Measurements from ENCODE around the gene MTPN. TPM values are rescaled to one million over a fixed set of nuclear protein-coding genes. Genes with fewer than 3 reads are reported as not detected.
A peak's percentile ranks its signal among the peaks of the same experiment; 100 is the strongest.

Gene MTPN
- total RNA-seq, 6 experiments from 2014 or later, result 242 to 306 (median 273) TPM

- Mint-ChIP-seq H3K27me3 (ENCODE audit: insufficient read depth) (no peaks in the 10 kb centered on the region), H3K27ac (peak overlapping the region; percentile 9; the same call in 1 of the 2 replicates), H3K9me3 (no peaks in the 10 kb centered on the region), H3K4me3 (no peak overlapping the region), H3K36me3 (ENCODE audit: low read depth) (peaks cover 5% of the 10 kb centered on the region; the same call in 1 of the 2 replicates), H3K4me1 (ENCODE audit: low read depth) (peaks cover 55% of the 10 kb centered on the region)
- TF ChIP-seq CTCF (IDR thresholded peaks at IDR 0.05), result no peak
- DNase-seq, result no peak
Observed at GRCh38 chr7:135933509-135934188, 43.5 kb downstream of the MTPN start.

- Mint-ChIP-seq H3K4me3 (no peak overlapping the region), H3K4me1 (ENCODE audit: low read depth) (peaks cover 41% of the 10 kb centered on the region), H3K27ac (peak overlapping the region; percentile 68; the same call in 1 of the 2 replicates), H3K27me3 (ENCODE audit: insufficient read depth) (no peaks in the 10 kb centered on the region), H3K9me3 (no peaks in the 10 kb centered on the region), H3K36me3 (ENCODE audit: low read depth) (peaks cover 5% of the 10 kb centered on the region; the same call in 1 of the 2 replicates)
- TF ChIP-seq CTCF (IDR thresholded peaks at IDR 0.05), result no peak
- DNase-seq, result no peak
Observed at GRCh38 chr7:135932131-135932530, 45.0 kb downstream of the MTPN start.

GRCh38 chr7:135930565-135931461 is 46.3 kb downstream of the MTPN start:
- no peak for TF ChIP-seq CTCF (IDR thresholded peaks at IDR 0.05)
- peak; percentile 42 for DNase-seq
- Mint-ChIP-seq H3K4me3 (no peak overlapping the region), H3K27ac (peak overlapping the region; percentile 79), H3K36me3 (ENCODE audit: low read depth) (peaks cover 10% of the 10 kb centered on the region), H3K4me1 (ENCODE audit: low read depth) (peaks cover 45% of the 10 kb centered on the region), H3K9me3 (no peaks in the 10 kb centered on the region), H3K27me3 (ENCODE audit: insufficient read depth) (peaks cover 1% of the 10 kb centered on the region; the same call in 1 of the 2 replicates)

GRCh38 chr7:135929722-135930141 is 47.4 kb downstream of the MTPN start:
- TF ChIP-seq CTCF (IDR thresholded peaks at IDR 0.05), result no peak
- Mint-ChIP-seq H3K27me3 (ENCODE audit: insufficient read depth) (peaks cover 2% of the 10 kb centered on the region; the same call in 1 of the 2 replicates), H3K27ac (peak overlapping the region; percentile 59), H3K36me3 (ENCODE audit: low read depth) (peaks cover 12% of the 10 kb centered on the region), H3K4me3 (no peak overlapping the region), H3K4me1 (ENCODE audit: low read depth) (peaks cover 56% of the 10 kb centered on the region), H3K9me3 (no peaks in the 10 kb centered on the region)
- DNase-seq, result no peak

- Mint-ChIP-seq H3K9me3 (no peaks in the 10 kb centered on the region), H3K27ac (no peak overlapping the region; the same call in 1 of the 2 replicates), H3K4me1 (ENCODE audit: low read depth) (peaks cover 61% of the 10 kb centered on the region), H3K4me3 (no peak overlapping the region), H3K27me3 (ENCODE audit: insufficient read depth) (peaks cover 2% of the 10 kb centered on the region; the same call in 1 of the 2 replicates), H3K36me3 (ENCODE audit: low read depth) (peaks cover 12% of the 10 kb centered on the region)
- TF ChIP-seq CTCF (IDR thresholded peaks at IDR 0.05), result no peak
- DNase-seq, result no peak
Observed at GRCh38 chr7:135929249-135929648, 47.9 kb downstream of the MTPN start.
